Panc1 (cell line): Measurements from ENCODE around the gene BSND. TPM values are rescaled to one million over a fixed set of nuclear protein-coding genes. Genes with fewer than 3 reads are reported as not detected.

ENCODE experiments used
- ATAC-seq: fragments of 200-7000 bp; cut with Tn5 transposase; 2 replicates; pipeline ENCODE4 v1.9.1; 2020; ENCODE audit warnings: mild to moderate bottlenecking, moderate library complexity
- BruUV-seq: library from RNA; stranded (reverse); fragments of 400-500 nt; replicated peaks from 2 replicates; lab custom pipeline; 2021; lab: Mats Ljungman, UMichigan
- CTCF ChIA-PET: fragments of 300-600 bp; sonication (Branson Sonifier 250); formaldehyde crosslinking; loops from one replicate; lab custom pipeline; 2022; ENCODE audit warnings: antibody characterized with exemption; lab: Charles Lee
- POLR2A ChIA-PET: fragments of 300-600 bp; sonication (Branson Sonifier 250); formaldehyde crosslinking; loops from one replicate; lab custom pipeline; 2022; ENCODE audit warnings: antibody characterized with exemption; lab: Charles Lee
- DNase-seq: peaks from one replicate; pipeline ENCODE4 v3.0.0-alpha.2; 2010; ENCODE audit warnings: low read depth, low spot score
- H3K27ac ChIP-seq: 2 replicates; pipeline ENCODE4 v1.5.1; 2011; ENCODE audit warnings: mild to moderate bottlenecking, low read length, inconsistent platforms
- H3K27me3 ChIP-seq: fragments of 200-500 bp; sonication (Bioruptor generic); 2 replicates; pipeline ENCODE4 v1.6.0; 2014; ENCODE audit warnings: low read length, inconsistent platforms; ENCODE audit not compliant: control insufficient read depth, insufficient read depth
- H3K36me3 ChIP-seq: fragments of 200-500 bp; sonication (Bioruptor generic); 2 replicates; pipeline ENCODE4 v1.5.1; 2014; ENCODE audit warnings: inconsistent platforms, mild to moderate bottlenecking, low read length, moderate library complexity; ENCODE audit not compliant: control insufficient read depth, insufficient read depth
- H3K4me1 ChIP-seq: 2 replicates; pipeline ENCODE4 v1.5.1; 2011; ENCODE audit warnings: inconsistent platforms, mild to moderate bottlenecking, low read length, moderate library complexity; ENCODE audit not compliant: control insufficient read depth, insufficient read depth
- H3K4me3 ChIP-seq, 2 experiments: 2 replicates each; pipeline ENCODE4 v1.5.1; 2011 to 2012; ENCODE audit warnings: low read depth in 2 of 2, low read length in 2 of 2, mild to moderate bottlenecking in 2 of 2, inconsistent platforms in 1 of 2, moderate library complexity in 1 of 2
- H3K9me3 ChIP-seq: fragments of 200-500 bp; sonication (Bioruptor generic); 2 replicates; pipeline ENCODE4 v1.5.1; 2014; ENCODE audit warnings: low read depth, mild to moderate bottlenecking, inconsistent platforms, low read length, moderate library complexity; ENCODE audit not compliant: control insufficient read depth, insufficient read depth
- CTCF ChIP-seq: fragments of 450-650 bp; IDR thresholded peaks from 2 replicates; pipeline ENCODE4 v1.5.1; 2017; ENCODE audit warnings: mild to moderate bottlenecking
- POLR2AphosphoS5 ChIP-seq: IDR thresholded peaks from 2 replicates; pipeline ENCODE4 v1.6.1; 2012; ENCODE audit warnings: mild to moderate bottlenecking, low read depth, low read length, moderate library complexity
- REST ChIP-seq, 2 experiments: IDR thresholded peaks; 2 replicates each; pipeline ENCODE4 v1.6.1; 2011 to 2012; ENCODE audit warnings: low read depth in 2 of 2, control low read depth in 1 of 2, low read length in 1 of 2, mild to moderate bottlenecking in 1 of 2, moderate library complexity in 1 of 2; ENCODE audit not compliant: insufficient read depth in 1 of 2
- SIN3A ChIP-seq: IDR thresholded peaks from 2 replicates; pipeline ENCODE4 v1.6.1; 2012; ENCODE audit warnings: low read depth, mild to moderate bottlenecking, low read length, moderate library complexity, borderline replicate concordance; ENCODE audit not compliant: insufficient read depth
- TCF7L2 ChIP-seq: IDR thresholded peaks from 2 replicates; pipeline ENCODE4 v1.6.1; 2011; ENCODE audit warnings: mild to moderate bottlenecking, low read depth, low read length, inconsistent platforms
- in situ Hi-C: cut with HindIII; loops from 2 replicates; pipeline ENCODE4 v1.10.0; 2016; ENCODE audit warnings: low sequenced_read_pairs, low pct_unique_long_range_greater_than_20kb
- intact Hi-C: fragments of 100-400 bp; cut with micrococcal nuclease; formaldehyde crosslinking; loops from one replicate; pipeline ENCODE4 v1.10.0; 2022; ENCODE audit not compliant: unreplicated experiment
- total RNA-seq: library from RNA; stranded (reverse); gene quantifications from one replicate; pipeline ENCODE4 v1.2.1, GENCODE V29; 2021; ENCODE audit not compliant: unreplicated experiment

The BSND gene
- total RNA-seq, 1 experiment from 2014 or later = not detected

- CTCF ChIA-PET = no interaction called here
Observed at GRCh38 chr1:55055084-55055882, 56.5 kb downstream of the BSND start.

More at GRCh38 chr1:55055084-55055882, 56.5 kb downstream of the BSND start:
- DNase-seq (no peak), ATAC-seq (no peak)
- POLR2A ChIA-PET = no interaction called here
- intact Hi-C loops = no loop called here
- Histone ChIP-seq H3K36me3 (no peaks in the 10 kb centered on the region), H3K9me3 (no peaks in the 10 kb centered on the region), H3K4me3 (no peak overlapping the region), H3K27ac (no peak overlapping the region), H3K27me3 (no peaks in the 10 kb centered on the region), H3K4me1 (no peaks in the 10 kb centered on the region)
- TF ChIP-seq POLR2AphosphoS5 (no peak), TCF7L2 (no peak), REST (IDR thresholded peaks at IDR 0.05; ENCODE audit: insufficient read depth in 1 of 2, low read depth in 2 of 2, low read length in 1 of 2) (no peak), SIN3A (no peak), CTCF (no peak)
- no TSS peak for BruUV-seq
- in situ Hi-C loops = no loop called here
